DND-41 (cell line): ENCODE data around the gene TNKS2.

Experiments
- EZH2 ChIP-seq: IDR thresholded peaks from 3 replicates; pipeline ENCODE4 v1.6.1; 2012; ENCODE audit warnings: borderline replicate concordance, low read depth, mild to moderate bottlenecking, moderate library complexity, low read length, inconsistent platforms; ENCODE audit not compliant: severe bottlenecking
- TF ChIP-seq, protein P1 (sequence below): IDR thresholded peaks from 2 replicates; pipeline ENCODE4 v1.5.1; 2012; ENCODE audit warnings: borderline replicate concordance, low read length, moderate library complexity, mild to moderate bottlenecking; ENCODE audit not compliant: poor library complexity, severe bottlenecking; ENCODE audit errors: extremely low read depth

GRCh38 chr10:91772461-91772860 lies 25.8 kb upstream of the TNKS2 start:
- TF ChIP-seq, protein P1, sequence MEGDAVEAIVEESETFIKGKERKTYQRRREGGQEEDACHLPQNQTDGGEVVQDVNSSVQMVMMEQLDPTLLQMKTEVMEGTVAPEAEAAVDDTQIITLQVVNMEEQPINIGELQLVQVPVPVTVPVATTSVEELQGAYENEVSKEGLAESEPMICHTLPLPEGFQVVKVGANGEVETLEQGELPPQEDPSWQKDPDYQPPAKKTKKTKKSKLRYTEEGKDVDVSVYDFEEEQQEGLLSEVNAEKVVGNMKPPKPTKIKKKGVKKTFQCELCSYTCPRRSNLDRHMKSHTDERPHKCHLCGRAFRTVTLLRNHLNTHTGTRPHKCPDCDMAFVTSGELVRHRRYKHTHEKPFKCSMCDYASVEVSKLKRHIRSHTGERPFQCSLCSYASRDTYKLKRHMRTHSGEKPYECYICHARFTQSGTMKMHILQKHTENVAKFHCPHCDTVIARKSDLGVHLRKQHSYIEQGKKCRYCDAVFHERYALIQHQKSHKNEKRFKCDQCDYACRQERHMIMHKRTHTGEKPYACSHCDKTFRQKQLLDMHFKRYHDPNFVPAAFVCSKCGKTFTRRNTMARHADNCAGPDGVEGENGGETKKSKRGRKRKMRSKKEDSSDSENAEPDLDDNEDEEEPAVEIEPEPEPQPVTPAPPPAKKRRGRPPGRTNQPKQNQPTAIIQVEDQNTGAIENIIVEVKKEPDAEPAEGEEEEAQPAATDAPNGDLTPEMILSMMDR = no peak
- TF ChIP-seq EZH2 = no peak
